Vagina (tissue), 2 donors: ENCODE measurements around the gene SS18L1. TPM values are rescaled to one million over a fixed set of nuclear protein-coding genes. Genes with fewer than 3 reads are reported as not detected.
A peak's percentile ranks its signal among the peaks of the same experiment; 100 is the strongest.

ENCODE experiments used
- DNase-seq, 2 donors: peaks; one replicate each; pipeline ENCODE4 v3.0.0-alpha.2; 2017; ENCODE audit errors: extremely low spot score in 2 of 2
- H3K27ac ChIP-seq: fragments of 200-600 bp; sonication (generic); one replicate; pipeline ENCODE4 v1.5.1; 2019
- H3K27me3 ChIP-seq: fragments of 200-600 bp; sonication (generic); one replicate; pipeline ENCODE4 v1.5.1; 2019
- H3K36me3 ChIP-seq, 2 donors: fragments of 200-600 bp; sonication (generic); one replicate each; pipeline ENCODE4 v1.5.1; 2017 to 2019
- H3K4me1 ChIP-seq: fragments of 200-600 bp; sonication (generic); one replicate; pipeline ENCODE4 v1.5.1; 2019
- H3K4me3 ChIP-seq, 2 donors: fragments of 200-600 bp; sonication (generic); 1 replicate in 1 of 2; 2 replicates in 1 of 2; pipeline ENCODE4 v1.5.1; 2016 to 2019
- H3K9me3 ChIP-seq: fragments of 200-600 bp; sonication (generic); one replicate; pipeline ENCODE4 v1.5.1; 2019
- POLR2A ChIP-seq, 2 donors: fragments of 450-650 bp; IDR thresholded peaks; one replicate each; pipeline ENCODE4 v1.6.1; 2017; ENCODE audit warnings: antibody characterized with exemption in 2 of 2, mild to moderate bottlenecking in 2 of 2, moderate library complexity in 2 of 2
- POLR2AphosphoS5 ChIP-seq, 2 donors: sonication (generic); formaldehyde crosslinking; IDR thresholded peaks; one replicate each; pipeline ENCODE4 v1.9.0; 2017; ENCODE audit warnings: antibody characterized with exemption in 2 of 2, mild to moderate bottlenecking in 2 of 2, low read depth in 1 of 2; ENCODE audit not compliant: insufficient read depth in 1 of 2
- intact Hi-C: fragments of 100-400 bp; cut with DNase I; formaldehyde crosslinking; loops from one replicate; pipeline ENCODE4 v1.15.1; 2023
- total RNA-seq: library from RNA; depleted of rRNA; stranded (reverse); fragments of >200 nt; gene quantifications from one replicate; pipeline ENCODE4 v1.2.3, GENCODE V29; 2016
- TF ChIP-seq, protein P1 (sequence below), 3 experiments: fragments of 450-650 bp in 2 of 3; fragments of 200-600 bp in 1 of 3; sonication (generic) in 1 of 3; IDR thresholded peaks; one replicate each; pipeline ENCODE4 v1.5.1; 2017 to 2019; ENCODE audit warnings: antibody characterized with exemption in 3 of 3, mild to moderate bottlenecking in 2 of 3, moderate library complexity in 2 of 3

SS18L1 gene
- total RNA-seq, 1 donor from 2014 or later: 25.3 TPM

DNA sequence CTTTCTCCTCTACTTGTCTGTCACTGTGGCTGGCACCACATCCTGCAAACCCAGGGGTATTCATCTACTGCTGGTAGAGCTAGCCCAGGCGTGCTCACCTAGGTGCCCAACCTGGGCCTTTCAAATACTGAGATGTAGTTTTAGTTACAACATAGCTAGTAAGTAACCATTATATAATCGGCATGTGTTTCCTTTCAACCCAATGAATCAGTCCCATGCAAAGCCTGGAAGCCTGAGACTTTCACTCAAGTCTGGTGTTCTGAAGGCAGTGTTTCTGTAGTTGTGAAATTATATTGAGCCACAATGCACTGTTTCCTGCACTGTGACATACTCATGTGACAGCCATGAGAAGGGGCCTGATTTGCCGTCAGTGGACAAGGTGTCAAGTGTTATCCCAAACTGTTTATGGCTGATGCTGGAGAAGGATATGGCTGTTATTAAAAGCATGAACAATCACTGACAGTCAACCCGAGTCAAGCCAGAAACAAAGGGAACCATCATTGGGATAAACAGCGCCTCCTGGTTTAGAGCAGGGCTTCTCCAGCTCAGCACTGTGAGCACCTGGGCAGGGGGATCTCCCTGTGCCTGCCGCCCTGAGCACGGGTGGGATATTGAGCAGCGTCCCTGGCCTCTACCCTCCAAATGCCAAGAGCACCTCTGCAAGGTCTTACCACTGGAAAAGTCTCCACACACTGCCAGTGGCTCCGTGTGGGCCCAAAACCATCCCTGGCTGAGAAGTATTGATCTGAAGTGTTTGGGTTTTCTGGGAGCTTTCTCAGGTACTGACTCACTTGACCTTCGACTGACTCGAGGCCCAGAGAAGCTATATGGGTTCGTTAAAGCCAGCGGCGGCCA is 1.9 kb upstream of the SS18L1 start:
- TF ChIP-seq POLR2AphosphoS5 (IDR thresholded peaks at IDR 0.05; ENCODE audit: insufficient read depth in 1 of 2, low read depth in 1 of 2) (no peak), POLR2A (IDR thresholded peaks at IDR 0.05) (no peak)
- TF ChIP-seq, protein P1, sequence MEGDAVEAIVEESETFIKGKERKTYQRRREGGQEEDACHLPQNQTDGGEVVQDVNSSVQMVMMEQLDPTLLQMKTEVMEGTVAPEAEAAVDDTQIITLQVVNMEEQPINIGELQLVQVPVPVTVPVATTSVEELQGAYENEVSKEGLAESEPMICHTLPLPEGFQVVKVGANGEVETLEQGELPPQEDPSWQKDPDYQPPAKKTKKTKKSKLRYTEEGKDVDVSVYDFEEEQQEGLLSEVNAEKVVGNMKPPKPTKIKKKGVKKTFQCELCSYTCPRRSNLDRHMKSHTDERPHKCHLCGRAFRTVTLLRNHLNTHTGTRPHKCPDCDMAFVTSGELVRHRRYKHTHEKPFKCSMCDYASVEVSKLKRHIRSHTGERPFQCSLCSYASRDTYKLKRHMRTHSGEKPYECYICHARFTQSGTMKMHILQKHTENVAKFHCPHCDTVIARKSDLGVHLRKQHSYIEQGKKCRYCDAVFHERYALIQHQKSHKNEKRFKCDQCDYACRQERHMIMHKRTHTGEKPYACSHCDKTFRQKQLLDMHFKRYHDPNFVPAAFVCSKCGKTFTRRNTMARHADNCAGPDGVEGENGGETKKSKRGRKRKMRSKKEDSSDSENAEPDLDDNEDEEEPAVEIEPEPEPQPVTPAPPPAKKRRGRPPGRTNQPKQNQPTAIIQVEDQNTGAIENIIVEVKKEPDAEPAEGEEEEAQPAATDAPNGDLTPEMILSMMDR (IDR thresholded peaks at IDR 0.05): no peak
- Histone ChIP-seq H3K36me3 (peaks cover 0 to 37% of the 10 kb centered on the region in 2 donors), H3K9me3 (no peaks in the 10 kb centered on the region), H3K27me3 (no peaks in the 10 kb centered on the region), H3K4me3 (peak overlapping the region; percentile 83 to 98), H3K27ac (peak overlapping the region; percentile 89), H3K4me1 (peaks cover 44% of the 10 kb centered on the region)
- intact Hi-C loops: loop anchor here (5.0 to 10.0 kb wide), 2 partner anchors 79 to 243 kb away; partner anchors contain the start of gene RPS21
- DNase-seq: no peak

DNA sequence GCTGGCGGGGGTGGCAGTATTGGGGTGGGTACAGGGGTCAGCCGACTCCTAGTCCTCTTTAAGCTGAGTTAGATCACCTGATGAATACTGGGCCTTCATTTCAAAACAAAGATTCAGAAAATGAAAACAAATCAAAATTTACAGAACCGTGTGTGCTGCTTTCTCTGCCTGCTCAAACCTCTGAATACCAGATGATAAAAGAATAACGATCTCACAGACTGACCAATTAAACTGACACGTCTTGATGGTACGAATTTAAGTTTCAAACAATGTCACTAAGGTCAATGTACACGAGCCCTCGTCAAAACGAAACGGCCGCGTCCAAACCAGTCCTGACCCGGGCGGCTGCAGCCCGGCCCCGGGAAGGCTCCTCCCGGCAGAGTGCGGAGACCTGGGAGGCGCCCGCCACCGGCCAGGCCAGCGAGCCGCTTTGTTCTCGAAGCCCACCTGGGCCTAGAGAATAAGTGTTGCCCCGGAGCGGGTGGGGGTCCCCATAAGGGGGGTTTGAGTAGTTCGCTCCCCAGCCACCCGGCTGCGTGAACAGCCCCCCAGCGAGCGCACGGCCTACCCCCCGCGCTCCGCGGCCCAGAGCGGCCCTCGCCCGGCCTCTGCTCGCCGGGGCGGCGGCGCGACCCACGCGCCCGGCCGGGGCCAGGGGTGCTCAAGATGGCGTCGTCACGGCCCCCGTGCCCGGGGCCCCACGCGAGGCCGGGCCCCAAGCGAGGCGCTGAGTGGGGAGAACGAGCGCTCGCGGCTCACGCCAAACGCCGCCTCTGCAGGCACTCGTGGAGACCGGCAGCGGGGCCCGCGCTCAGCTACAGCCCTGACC is 1.1 kb upstream of the SS18L1 start:
- no peaks in the 10 kb centered on the region for H3K27me3 ChIP-seq
- peaks cover 0 to 31% of the 10 kb centered on the region in 2 donors for H3K36me3 ChIP-seq
- H3K9me3 ChIP-seq: no peaks in the 10 kb centered on the region
- DNase-seq: no peak
- H3K4me3 ChIP-seq: peak overlapping the region; percentile 83 to 98
- peaks cover 52% of the 10 kb centered on the region for H3K4me1 ChIP-seq
- intact Hi-C loops: loop anchor here (5.0 to 10.0 kb wide), 2 partner anchors 80 to 242 kb away; partner anchors contain the start of gene RPS21
- peak overlapping the region; percentile 89 for H3K27ac ChIP-seq
- no peak for TF ChIP-seq POLR2AphosphoS5 (IDR thresholded peaks at IDR 0.05; ENCODE audit: insufficient read depth in 1 of 2, low read depth in 1 of 2)
- TF ChIP-seq, protein P1 (IDR thresholded peaks at IDR 0.05): no peak
- no peak for TF ChIP-seq POLR2A (IDR thresholded peaks at IDR 0.05)

DNA sequence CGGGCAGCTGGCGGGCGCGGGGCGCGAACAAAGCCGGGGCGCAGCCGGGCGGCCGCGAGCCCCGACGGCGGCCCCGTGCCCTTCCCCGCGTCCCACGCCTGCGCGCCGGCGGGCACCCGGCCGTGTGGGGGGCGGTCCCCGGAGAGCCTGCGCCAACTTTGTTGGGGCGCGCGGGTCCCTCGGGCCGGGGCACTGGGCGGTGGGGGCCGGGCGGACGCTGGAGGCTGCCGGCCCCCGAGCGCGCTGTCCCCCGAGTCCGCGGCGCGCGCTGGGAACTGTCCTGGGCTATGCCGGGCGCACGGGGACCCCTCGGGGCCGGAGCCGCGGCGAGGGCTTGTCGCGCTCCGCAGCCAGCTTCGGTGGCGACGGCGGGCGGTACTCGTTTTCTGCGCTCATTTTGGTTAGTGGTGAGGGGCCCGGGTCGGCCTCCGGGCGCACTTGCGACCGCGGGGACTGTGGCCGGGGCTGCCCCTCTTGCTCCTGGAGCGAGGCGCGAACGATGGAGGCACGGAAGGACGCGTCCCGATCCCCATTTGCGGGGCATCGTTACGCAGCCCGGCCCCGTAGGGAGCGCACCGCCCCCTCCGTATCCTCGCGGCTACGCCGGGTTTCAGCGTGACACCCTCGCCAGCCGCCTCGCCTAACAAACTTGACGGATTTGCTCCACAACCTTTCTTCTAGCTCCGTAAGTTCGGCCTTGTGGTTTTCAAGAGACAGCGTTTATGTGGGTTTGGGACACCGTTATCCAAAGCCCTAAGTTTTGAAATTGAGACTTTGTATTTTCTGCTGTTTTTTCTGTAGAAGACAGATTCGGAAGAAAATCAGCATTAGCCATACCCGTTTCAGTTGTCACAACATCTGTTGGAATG is 622 bp downstream of the SS18L1 start:
- H3K36me3 ChIP-seq: peaks cover 0 to 14% of the 10 kb centered on the region in 2 donors
- peaks cover 67% of the 10 kb centered on the region for H3K4me1 ChIP-seq
- intact Hi-C loops: loop anchor here (2.0 to 10.0 kb wide), 3 partner anchors 21 to 241 kb away; partner anchors contain the start of genes LSM14B and RPS21
- no peaks in the 10 kb centered on the region for H3K27me3 ChIP-seq
- no peak for DNase-seq
- H3K4me3 ChIP-seq: peak overlapping the region; percentile 83 to 98
- TF ChIP-seq POLR2A (IDR thresholded peaks at IDR 0.05) (no peak), POLR2AphosphoS5 (IDR thresholded peaks at IDR 0.05; ENCODE audit: insufficient read depth in 1 of 2, low read depth in 1 of 2) (peak in 1 of 2 donors; percentile 45)
- TF ChIP-seq, protein P1 (IDR thresholded peaks at IDR 0.05): no peak
- peak overlapping the region; percentile 89 for H3K27ac ChIP-seq
- no peaks in the 10 kb centered on the region for H3K9me3 ChIP-seq

DNA sequence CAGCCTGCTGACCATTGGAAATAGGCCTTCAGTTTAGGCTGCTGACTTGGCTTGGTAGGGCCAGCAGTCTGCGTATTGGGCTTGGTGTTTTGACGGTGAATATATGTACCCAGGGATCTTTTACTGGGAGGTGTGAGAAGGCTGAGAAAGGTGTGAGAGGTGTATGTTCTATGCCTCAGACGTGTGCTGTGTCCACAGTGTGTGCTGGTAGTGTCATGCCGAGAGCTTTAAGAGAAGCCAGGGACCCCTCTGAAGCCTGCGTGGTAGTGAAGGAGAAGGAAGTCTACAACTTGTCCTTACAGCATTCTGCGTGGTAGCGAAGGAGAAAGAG is 2.1 kb downstream of the SS18L1 start:
- Histone ChIP-seq H3K36me3 (peaks cover 0 to under 1% of the 10 kb centered on the region in 2 donors), H3K27me3 (no peaks in the 10 kb centered on the region), H3K9me3 (no peaks in the 10 kb centered on the region), H3K27ac (no peak overlapping the region), H3K4me3 (no peak overlapping the region), H3K4me1 (peaks cover 77% of the 10 kb centered on the region)
- TF ChIP-seq POLR2AphosphoS5 (IDR thresholded peaks at IDR 0.05; ENCODE audit: insufficient read depth in 1 of 2, low read depth in 1 of 2) (no peak), POLR2A (IDR thresholded peaks at IDR 0.05) (no peak)
- TF ChIP-seq, protein P1 (IDR thresholded peaks at IDR 0.05): no peak
- DNase-seq: no peak
- intact Hi-C loops: loop anchor here (2.0 to 10.0 kb wide), 2 partner anchors 23 to 239 kb away; partner anchors contain the start of genes LSM14B and RPS21
